HPDE6-E6E7 (cell line): Measurements from ENCODE around the gene PTRH1.
"Not testable (repeated sequence)": the region's sequence is repeated elsewhere in the genome, so short reads cannot be mapped to it uniquely, and the experiment has no call there.

ENCODE experiments used
- DNase-seq: peaks from one replicate; pipeline ENCODE4 v3.0.0; 2011; ENCODE audit warnings: missing footprints; ENCODE audit errors: extremely low spot score

The PTRH1 gene, protein sequence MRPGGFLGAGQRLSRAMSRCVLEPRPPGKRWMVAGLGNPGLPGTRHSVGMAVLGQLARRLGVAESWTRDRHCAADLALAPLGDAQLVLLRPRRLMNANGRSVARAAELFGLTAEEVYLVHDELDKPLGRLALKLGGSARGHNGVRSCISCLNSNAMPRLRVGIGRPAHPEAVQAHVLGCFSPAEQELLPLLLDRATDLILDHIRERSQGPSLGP

DNA sequence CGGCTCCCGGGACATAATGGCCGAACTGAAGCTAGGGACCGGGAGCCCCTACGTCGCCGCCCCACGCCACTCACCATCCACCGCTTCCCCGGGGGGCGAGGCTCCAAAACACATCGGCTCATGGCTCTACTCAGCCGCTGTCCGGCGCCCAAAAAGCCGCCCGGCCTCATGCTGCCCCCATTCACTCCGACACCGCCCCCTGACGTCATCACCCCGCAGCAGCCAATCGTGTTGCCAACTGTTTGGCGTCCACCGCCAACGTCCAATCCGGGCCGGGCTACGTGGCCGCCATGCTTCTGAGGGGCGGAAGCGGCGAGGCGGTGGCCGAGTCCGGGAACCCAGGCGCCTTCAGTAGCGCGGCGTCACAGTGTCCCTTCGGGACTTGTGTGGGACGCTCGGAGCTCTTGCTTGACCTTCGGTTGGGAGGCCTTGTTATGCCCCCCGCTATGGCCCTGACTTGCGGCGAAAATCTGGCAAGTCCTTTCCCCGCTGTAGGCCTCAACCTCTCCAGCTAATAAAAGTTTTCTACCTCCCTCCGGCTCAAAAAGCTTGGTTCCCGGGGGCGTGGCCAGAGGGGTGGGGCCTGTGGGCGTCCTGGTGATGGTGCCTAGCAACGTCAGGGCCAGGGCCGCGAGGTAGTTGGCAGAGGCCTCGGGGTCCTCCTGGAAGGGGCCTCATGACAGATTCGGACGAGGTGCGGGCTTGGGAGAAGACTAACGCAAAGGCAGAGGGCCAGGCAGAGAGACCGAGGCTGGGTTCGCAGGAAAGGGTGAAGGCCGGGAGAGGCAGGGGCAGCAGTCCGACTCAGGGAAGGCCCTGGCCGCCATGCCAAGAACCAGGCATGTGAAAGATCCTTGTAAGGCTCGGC, at the start of gene PTRH1, which contains the start of gene TTC16:
PTRH1 (minus strand) TSS at position 194 of the 868 bp plus-strand sequence; CDS start at position 170, 24 bp downstream.
TTC16 (plus strand) TSS at position 610 of the 868 bp plus-strand sequence; CDS start at position 677, 67 bp downstream.
- DNase-seq = peak; percentile 96

DNA sequence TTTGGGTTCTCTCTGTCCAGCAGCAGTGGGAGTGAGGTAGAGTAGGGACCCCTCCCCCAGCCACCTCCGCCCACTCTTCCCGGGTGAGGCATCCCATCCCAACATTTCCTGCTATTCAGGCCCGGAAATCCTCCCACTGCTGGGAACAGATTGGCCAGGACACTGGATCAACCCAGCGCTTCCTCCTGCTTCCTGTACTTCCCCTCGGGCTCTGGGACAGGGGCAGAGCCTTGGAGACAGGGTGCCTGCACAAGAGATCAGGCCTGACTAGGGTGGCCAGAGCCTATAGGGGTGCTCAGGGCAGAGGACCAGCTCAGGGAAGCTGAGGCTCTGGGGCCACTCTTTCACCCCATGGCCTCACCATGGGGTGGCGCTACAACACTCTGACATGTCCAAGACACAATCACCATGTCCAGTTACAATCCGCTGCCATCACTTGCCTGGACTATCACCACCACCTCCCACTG, 48.5 kb upstream of the PTRH1 start:
- DNase-seq = no peak

DNA sequence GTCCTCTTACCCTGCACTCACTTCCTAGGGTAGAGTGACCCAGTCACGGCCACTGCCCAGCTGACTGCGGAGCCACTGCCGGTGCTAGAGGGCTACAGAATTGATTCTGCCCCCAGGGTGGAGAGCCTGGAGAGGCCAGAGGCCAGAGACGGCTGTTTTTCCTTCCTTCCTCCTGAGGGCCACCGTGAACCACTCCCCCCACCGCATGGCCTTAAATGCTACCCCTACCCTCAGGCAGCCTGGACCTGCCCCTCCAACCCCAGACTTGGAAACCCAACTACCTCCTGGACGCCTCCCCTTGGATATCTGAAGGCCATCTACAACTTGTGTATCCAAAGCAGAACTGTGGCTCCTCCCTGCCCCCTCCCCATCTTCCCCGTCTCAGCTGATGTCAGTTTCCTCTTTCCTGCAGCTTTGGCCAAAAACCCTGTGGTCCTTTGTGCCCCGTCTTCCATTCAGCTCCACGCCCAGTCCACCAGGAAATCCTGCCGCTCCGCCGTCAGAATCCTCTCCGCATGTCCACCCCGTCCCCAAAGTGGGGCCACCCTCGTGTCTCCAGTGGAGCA, 46.7 kb upstream of the PTRH1 start:
- DNase-seq = no peak

DNA sequence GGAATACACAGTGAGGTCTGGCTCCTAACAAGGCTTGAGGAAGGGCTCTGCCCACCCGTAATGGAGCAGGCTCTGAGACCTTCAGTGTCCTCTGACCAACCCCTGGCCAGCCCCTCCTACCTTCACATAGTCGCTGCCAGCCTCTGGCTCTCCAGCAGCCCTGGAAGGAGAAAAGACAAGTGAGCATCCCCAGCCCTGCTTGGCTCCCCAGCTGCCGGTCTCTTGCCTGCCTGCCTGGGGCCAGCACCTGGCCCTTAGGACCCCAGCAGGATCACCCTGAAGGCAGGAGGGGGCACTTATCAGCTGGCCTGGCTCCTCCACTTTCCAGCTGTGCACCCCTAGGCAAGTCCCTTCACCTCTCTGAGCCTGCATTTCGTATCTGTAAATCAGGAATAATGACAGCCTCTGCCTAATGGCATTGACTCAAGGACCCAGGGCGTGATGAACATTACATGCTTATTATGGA, 46.1 kb upstream of the PTRH1 start:
- DNase-seq = no peak

DNA sequence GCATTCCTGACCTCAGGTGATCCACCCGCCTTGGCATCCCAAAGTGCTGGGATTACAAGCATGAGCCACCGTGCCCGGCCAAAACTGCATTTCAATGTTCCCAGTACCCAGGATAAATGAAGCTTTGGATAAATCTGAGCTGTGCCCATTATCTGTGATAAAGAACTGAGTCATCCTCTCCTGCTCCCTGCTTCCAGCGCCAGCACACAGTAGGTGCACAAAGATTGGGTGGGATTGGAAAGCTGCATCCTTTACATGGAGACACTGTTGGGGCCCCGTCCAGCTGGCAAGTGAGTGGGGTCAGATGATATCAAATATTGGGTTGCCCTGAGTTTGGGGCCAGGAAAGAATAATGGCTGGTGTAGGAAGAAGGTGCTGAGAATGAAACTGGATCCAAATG, 45.6 kb upstream of the PTRH1 start:
- no peak for DNase-seq

DNA sequence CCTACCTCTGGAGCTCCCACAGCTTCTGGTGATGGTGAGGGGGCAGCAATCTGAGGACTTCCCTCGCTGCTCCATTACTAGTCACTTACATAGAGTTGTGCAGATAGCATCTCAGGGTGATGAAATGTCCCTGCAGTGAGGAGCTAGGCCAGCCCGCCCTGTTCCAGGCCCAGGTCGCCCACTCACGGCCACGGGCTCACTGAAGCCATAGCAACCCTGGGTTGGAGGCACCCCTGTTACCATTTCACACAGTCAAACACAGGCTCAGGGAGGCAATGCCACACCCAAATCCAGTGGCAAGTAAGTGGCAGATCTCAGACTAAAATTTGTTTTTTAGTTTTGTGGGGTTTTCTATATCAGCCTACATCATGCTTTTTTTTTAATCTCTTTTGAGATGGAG, 43.4 kb upstream of the PTRH1 start:
- no peak for DNase-seq

DNA sequence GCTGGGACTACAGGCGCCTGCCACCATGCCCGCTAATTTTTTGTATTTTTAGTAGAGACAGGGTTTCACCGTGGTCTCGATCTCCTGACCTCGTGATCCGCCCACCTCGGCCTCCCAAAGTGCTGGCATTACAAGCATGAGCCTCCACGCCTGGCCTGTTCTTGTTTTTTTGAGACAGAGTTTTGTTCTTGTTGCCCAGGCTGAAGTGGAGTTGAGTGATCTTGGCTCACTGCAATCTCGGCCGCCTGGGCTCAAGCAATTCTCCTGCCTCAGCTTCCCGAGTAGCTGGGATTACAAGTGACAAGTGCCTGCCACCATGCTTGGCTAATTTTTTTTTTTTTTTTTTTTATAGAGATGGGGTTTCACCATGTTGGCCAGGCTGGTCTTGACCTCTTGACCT, 41.3 kb upstream of the PTRH1 start:
- DNase-seq = not testable (repeated sequence)

DNA sequence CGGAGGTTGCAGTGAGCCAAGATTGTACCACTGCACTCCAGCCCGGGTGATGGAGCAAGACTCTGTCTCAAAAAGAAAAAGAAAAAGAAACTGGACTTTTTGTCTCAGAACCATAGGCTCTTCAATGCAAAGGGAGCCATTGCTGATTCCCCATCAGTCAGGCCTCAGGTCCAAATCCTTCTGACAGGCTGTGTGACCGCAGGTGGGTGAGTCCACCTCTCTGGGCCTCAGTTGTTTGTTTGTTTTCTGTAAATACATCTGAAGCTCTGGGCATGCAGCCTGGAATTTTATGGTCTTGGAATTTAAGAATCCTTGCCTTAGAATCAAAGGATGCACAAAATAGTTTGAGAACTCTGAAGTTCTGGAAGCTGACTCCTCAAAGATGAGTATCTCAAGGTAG, 40.8 kb upstream of the PTRH1 start:
- no peak for DNase-seq

DNA sequence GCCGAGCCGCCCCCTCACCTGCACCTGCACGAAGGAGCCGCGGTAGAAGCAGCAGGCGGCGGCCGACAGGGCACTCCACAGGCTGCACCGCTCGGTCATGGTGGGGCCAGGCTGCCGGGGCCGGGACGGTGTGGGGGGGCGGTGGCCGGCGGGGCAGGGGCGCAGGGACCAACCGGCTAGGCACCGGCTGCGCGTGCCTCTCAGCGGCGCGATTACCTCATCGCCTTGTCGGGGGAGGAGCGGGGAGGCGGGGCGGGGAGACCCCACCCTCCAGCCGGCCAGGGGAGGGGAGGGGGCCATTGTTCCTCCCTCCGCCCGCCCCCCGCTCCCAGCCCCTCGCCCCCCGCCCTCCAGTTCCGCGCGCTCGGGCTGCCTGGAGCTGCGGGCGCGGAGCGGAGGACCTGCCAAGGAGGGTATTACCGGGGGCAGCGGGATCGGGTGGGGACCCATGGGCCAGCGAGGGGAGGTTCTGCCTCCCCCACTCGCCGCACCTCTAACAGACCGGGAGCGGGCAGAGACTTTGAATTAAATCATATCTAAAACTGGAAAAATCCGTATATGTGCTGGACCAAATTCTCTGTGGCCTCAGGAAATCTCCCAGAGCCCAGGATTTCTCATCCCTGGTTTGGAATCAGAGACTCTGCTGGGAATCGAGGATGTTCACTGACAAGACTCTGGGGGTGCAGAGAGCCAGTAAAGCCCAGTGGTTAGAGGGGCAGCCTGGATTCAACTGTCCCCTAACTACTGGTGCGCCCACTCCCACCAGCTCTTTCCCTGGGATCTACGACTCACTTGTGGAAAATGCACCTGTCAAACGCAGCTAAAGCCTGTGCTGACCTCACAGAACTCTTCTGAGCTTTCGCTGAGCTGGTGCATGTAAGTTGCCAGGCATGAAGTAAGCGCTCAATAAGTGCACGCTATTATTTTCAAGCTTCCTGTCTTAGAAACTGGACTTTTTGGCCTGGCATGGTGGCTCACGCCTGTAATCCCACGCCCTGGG, 39.9 kb upstream of the PTRH1 start:
- no peak for DNase-seq

DNA sequence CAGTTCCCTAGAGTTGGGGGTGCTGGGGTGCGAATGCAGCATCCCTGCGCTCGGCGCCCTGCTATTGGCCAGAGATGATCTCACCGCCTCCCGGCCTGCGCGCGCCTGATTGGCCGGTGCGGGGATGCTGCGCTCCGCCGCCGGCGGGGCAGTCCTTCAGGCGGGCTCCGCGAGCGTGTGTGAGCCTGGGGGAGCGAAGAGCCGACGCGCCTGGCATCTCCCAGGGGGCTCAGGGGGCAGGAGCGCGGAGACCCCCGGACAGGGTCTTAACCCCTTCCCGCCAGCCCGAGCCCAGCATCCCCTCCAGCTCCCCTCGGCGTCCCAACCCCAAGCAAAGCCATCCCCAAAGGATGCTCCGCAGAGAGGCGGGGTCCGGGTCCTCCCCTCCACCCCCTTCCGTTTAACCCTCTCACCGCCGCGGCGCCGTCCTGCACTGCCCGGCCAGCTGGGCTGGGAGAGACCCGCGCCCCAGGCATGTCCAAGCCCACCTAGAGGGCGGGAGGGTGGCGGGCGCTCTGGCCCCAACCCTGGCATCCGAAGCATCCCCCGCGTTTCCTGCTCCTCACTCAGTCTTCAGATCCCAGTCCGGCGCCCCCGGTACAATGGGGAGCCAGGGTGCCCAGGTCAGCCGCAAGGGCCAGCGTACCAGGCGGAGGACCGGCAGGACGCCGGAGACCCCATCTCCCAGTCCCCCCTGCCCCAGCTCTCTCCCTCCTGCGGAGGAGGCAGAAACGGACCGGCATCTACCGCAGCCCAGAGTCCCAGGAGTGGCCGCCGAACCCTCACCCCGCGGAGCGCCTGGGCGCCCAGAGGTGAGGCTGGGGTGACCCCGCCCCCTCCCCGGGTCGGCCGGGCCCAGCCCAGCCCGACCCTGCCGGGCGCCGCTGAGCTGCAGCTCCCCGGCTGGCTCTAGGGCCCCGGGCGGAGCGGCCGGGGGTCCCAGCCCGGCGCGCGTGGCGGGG, 38.9 kb upstream of the PTRH1 start:
- no peak for DNase-seq

DNA sequence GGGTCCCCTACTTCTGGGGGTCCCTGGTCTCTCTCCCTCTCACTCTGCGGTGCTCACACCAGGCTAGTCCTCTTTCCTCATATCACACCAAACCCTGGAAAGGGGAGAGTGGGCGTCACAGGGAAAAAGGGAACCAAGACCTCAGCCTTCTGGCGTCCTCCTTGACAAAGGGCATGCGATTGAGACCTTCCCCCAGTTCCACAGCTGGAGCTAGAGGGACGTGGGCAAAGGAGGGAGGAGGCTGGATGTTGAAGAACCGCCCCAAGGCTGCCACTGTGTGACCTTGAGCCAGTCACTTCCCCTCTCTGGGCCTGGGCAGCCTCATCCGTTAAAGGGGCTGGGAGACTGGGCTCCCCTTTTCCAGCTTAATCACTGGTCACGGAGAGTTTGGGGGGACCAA, 38.2 kb upstream of the PTRH1 start:
- DNase-seq = no peak

DNA sequence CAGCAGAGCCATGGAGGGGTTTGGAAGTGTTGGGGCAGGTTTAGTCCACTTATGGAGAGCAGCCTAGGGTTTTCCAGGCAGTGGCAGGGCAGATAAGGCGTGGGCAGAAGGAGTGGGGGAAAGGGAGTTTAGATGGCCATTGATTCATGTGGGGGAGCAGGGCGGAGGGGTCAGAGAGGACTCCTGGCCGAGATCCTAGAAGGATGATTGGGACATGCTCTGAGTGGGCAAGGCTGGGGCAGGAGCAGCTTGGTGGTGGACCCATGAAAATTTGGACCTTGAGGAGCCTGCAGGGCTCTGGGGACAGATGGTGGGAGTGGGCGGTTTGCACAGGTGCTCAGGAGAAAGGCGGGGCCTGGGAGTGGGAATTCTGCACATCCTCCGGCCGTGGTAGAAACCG, 37.7 kb upstream of the PTRH1 start:
- no peak for DNase-seq

DNA sequence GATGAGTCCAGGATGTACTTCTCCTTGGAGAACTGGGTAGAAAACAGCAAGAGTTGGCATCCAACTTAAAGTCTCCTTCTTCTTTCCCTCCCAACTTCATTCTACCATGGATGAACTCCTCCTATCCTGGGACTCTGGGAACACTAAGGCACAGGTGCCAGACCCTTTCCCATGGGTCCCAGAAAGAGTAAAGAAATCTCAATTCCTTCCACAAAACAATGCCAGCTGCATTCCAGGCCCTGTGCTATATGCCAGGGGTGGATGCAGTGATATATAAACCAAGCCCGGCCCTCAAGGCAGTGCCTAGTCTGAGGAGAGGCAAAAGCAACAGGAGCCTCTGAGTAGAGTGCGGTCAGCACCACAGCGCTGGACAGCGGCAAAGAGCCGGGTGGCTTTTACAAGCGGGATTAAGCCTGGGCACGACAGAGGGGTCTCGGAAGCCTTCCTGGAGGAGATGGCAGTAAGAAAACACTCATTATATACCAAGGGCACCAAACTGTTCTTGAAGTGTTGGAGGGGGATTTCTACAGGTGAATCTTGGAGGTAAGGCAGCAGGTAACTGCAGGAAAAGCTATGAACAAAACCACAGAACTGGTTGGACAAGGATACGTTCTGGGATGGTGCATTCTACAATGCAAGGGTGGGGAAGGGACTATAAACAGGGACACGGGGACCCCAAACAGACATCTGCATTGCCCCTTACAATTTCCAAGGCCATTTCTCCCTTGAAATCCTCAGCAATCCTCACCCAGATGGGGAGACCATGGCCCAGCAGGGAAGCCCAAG, 36.0 kb upstream of the PTRH1 start:
- no peak for DNase-seq

DNA sequence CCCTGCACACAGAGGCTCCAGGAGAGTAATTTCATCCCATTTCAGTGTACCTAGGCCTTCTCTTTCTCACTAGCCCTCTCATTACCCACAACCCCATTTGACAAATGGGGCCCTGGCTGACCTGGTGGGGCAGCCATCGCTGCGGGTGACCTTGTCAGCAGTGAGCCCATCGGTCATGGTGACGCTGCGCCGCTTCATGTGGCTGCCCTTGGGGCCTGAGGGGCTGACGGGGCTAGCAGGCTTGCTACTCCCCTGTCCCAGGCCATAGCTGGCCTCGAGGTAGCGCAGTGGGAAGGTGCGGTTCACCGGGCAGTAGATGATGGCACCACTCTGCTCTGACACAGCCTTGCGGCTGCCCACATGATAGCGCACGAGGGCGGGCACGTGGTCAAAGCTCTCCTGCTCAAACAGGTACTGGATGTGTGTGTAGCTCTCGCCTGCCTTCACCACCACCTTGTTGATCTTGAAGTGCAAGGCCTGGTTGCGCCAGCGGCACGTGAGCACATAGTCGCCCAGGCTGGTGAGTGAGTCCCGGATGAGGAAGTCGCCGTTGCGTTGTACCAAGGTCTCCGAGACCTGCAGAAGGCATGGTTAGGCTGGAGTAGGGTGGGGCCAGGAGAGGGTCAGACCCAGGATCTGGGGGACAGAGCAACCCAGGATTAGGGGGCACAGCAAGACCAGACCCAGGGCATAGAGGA, 33.8 kb upstream of the PTRH1 start:
- DNase-seq = no peak

DNA sequence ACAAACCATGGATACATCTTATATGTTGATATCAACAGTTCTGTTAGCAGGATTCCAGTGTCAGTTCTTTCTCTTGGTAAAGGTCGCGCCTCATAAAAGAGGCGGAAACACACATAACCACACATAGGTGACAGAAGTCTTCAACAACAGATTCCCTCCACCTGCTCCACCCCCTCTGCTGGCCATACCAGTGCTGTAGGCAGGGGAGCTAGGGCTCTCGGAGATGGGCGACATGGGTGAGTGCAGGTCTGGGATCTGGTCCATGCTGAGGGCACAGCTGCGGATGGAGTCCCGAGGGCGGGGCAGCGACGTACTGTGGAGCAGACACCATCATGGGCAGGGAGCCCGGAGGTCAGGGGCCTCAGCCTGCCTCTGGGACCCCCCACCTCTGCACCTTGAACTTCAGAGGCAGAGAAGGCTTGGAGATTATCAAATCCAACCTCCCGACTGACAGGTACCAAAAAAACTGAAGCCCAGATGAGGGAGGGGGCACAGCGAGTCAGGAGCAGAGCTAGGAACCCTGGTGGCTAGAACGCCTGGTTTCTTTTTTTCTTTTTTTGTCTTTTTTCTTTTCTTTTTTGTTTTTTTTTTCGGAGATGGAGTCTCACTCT, 31.6 kb upstream of the PTRH1 start:
- no peak for DNase-seq

DNA sequence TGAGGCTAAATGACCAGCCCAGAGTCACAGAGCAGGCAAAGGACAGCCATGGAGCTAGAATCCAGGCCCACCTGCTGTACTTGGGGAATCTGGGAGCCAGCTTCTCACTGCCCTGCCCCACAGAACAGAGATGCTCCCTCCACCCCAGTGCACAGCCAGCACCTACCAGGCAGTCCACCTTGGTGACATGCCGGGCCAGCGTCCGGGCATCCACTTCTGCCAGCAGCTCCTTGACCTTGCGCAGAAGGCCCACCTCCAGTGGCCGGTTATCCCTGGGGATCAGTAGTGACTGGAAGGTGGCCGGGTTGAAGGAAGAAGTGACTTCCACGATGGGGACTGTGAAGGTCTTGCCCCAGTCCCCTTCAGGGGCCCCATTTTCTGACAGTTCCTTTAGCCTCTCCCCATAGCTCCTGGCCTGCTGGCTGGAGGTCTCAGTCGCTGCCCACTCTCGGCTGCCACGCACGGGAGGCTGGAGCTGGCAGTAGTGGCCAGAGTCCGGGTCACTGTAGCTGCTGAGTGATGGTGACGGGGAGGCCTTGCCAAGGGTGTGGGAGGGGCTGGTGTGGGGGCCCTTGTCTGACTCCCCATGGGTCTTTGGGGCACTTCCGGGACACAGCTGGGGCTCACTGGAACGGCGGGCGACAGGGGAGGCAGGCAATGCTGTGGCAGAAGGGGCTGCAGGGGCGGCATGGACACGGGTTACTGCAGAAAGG, 29.1 kb upstream of the PTRH1 start:
- DNase-seq = no peak

DNA sequence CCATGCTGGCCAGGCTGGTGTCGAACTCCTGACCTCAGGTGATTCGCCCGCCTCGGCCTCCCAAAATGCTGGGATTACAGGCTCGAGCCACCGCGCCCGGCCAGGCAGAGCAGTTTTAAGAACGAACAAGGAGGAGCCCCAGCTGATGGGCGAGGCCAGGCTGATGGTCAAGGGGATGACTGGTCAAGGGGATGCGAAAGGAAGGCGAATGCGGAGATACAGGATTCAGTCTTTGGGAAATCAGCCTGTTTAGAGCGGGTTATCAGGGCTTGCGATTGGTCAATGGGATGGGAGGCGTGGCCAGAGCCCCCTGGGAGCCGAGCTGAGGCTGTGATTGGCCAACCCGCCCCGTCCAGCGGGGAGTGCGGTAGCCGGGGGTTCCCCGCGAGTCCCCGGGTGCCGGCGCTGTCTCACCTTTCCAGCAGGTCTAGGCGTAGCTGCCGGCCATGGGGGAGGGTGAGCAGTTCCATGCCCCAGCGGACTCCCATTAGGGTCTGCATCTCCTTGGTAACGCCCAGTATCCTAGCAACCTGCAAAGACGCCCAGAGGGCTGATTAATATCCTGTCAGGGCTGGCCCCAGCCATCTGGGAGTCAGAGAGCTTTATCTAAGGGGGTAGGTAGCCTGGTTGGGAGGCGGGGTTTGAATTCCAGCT, 27.1 kb upstream of the PTRH1 start:
- peak; percentile 26 for DNase-seq
